Activated CD4-positive, alpha-beta T cell treated with anti-CD3 and anti-CD28 coated beads, Interleukin-2, Interleukin-4, amounts not matched to agents 100 ng/mL and 50 ng/mL, durations not matched to agents 16 hours and 8 hours (primary cell): ENCODE measurements around the gene ATE1.
"Not testable (repeated sequence)": the region's sequence is repeated elsewhere in the genome, so short reads cannot be mapped to it uniquely, and the experiment has no call there.

Source experiments
- DNase-seq: peaks from one replicate; pipeline ENCODE4 v3.0.0-alpha.2; 2020; ENCODE audit warnings: low spot score

Gene ATE1

GRCh38 chr10:121787169-121787568, 140.7 kb downstream of the ATE1 start:
- no peak for DNase-seq

GRCh38 chr10:121783782-121784372, 144.0 kb downstream of the ATE1 start:
- DNase-seq, result no peak

GRCh38 chr10:121781101-121781500, 146.7 kb downstream of the ATE1 start:
- no peak for DNase-seq

GRCh38 chr10:121774813-121775212, 153.0 kb downstream of the ATE1 start:
- DNase-seq, result no peak

GRCh38 chr10:121774404-121774803, 153.4 kb downstream of the ATE1 start:
- no peak for DNase-seq

- DNase-seq, result no peak
Measured at GRCh38 chr10:121772884-121773283, 154.9 kb downstream of the ATE1 start.

- DNase-seq, result no peak
Measured at GRCh38 chr10:121772406-121772805, 155.4 kb downstream of the ATE1 start.

GRCh38 chr10:121771966-121772365, 155.9 kb downstream of the ATE1 start:
- DNase-seq, result no peak

- no peak for DNase-seq
Measured at GRCh38 chr10:121766426-121766825, 161.4 kb downstream of the ATE1 start.

GRCh38 chr10:121765204-121765603, 162.6 kb downstream of the ATE1 start:
- no peak for DNase-seq

GRCh38 chr10:121764233-121764942, 163.4 kb downstream of the ATE1 start:
- no peak for DNase-seq

GRCh38 chr10:121757241-121757640, 170.6 kb downstream of the ATE1 start:
- not testable (repeated sequence) for DNase-seq

- DNase-seq, result not testable (repeated sequence)
Measured at GRCh38 chr10:121755496-121755895, 172.3 kb downstream of the ATE1 start.

GRCh38 chr10:121754666-121755065, 173.2 kb downstream of the ATE1 start:
- peak; percentile 59 for DNase-seq

GRCh38 chr10:121753726-121754476, 173.9 kb downstream of the ATE1 start:
- DNase-seq, result peak; percentile 86

- DNase-seq, result no peak
Measured at GRCh38 chr10:121751191-121751760, 176.6 kb downstream of the ATE1 start.

- no peak for DNase-seq
Measured at GRCh38 chr10:121747163-121747775, 180.6 kb downstream of the ATE1 start.

GRCh38 chr10:121741248-121741792, 186.5 kb downstream of the ATE1 start:
- no peak for DNase-seq

- DNase-seq, result no peak
Measured at GRCh38 chr10:121740069-121740468, 187.8 kb downstream of the ATE1 start.

GRCh38 chr10:121739114-121739513, 188.7 kb downstream of the ATE1 start:
- no peak for DNase-seq

GRCh38 chr10:121736315-121737130, 191.3 kb downstream of the ATE1 start:
- no peak for DNase-seq
